Cerebellar cortex (tissue), 1 donor: ENCODE data around the gene DNAJC5.

Source experiments
- DNase-seq: peaks from one replicate; pipeline ENCODE4 v3.0.0-alpha.2; 2015; ENCODE audit warnings: low spot score

The DNAJC5 gene

GRCh38 chr20:63884506-63885263 is 10.2 kb upstream of the DNAJC5 start:
- no peak for DNase-seq

- no peak for DNase-seq
These were observed 9.5 kb upstream of the DNAJC5 start for GRCh38 chr20:63885264-63886053.

- DNase-seq: no peak
These were observed 8.9 kb upstream of the DNAJC5 start for GRCh38 chr20:63886054-63886419.

GRCh38 chr20:63886921-63887320 is 8.0 kb upstream of the DNAJC5 start:
- DNase-seq: no peak

- peak; percentile 90 for DNase-seq
These were observed 5.4 kb upstream of the DNAJC5 start for GRCh38 chr20:63889241-63890200.

GRCh38 chr20:63890201-63890576 is 4.7 kb upstream of the DNAJC5 start:
- no peak for DNase-seq

- no peak for DNase-seq
These were observed 4.3 kb upstream of the DNAJC5 start for GRCh38 chr20:63890616-63891015.

- no peak for DNase-seq
These were observed 3.6 kb upstream of the DNAJC5 start for GRCh38 chr20:63891061-63892002.

GRCh38 chr20:63892402-63892801 is 2.5 kb upstream of the DNAJC5 start:
- no peak for DNase-seq

GRCh38 chr20:63893999-63894357 is 948 bp upstream of the DNAJC5 start:
- peak; percentile 57 for DNase-seq

- DNase-seq: no peak
These were observed 451 bp downstream of the DNAJC5 start for GRCh38 chr20:63895202-63895951.

GRCh38 chr20:63895952-63896263 is 982 bp downstream of the DNAJC5 start:
- no peak for DNase-seq

GRCh38 chr20:63896264-63897105 is 1.6 kb downstream of the DNAJC5 start:
- DNase-seq: no peak

- DNase-seq: no peak
These were observed 3.1 kb downstream of the DNAJC5 start for GRCh38 chr20:63897978-63898561.

GRCh38 chr20:63898882-63899558 is 4.1 kb downstream of the DNAJC5 start:
- no peak for DNase-seq

GRCh38 chr20:63900413-63900812 is 5.5 kb downstream of the DNAJC5 start:
- DNase-seq: no peak

GRCh38 chr20:63903796-63904561 is 9.1 kb downstream of the DNAJC5 start:
- DNase-seq: no peak
